HepG2 (cell line): ENCODE results near the gene CCDC154. TPM values are rescaled to one million over a fixed set of nuclear protein-coding genes. Genes with fewer than 3 reads are reported as not detected.

Source experiments
- ADNP ChIP-seq: sonication (generic); formaldehyde crosslinking; IDR thresholded peaks from 2 replicates; pipeline ENCODE4 v1.4.0; 2020; ENCODE audit warnings: missing genetic modification reagents
- AGO1 ChIP-seq: fragments of 200-400 bp; formaldehyde crosslinking; IDR thresholded peaks from 2 replicates; pipeline ENCODE4 v1.6.1; 2017; ENCODE audit warnings: mild to moderate bottlenecking, low read depth, low read length, moderate library complexity; ENCODE audit not compliant: poor library complexity, severe bottlenecking
- CENPT ChIP-seq: sonication (generic); formaldehyde crosslinking; IDR thresholded peaks from 2 replicates; pipeline ENCODE4 v1.8.0; 2022; ENCODE audit warnings: low read depth, mild to moderate bottlenecking, moderate library complexity, missing genetic modification reagents
- EP300 ChIP-seq, 3 experiments: sonication (generic) in 1 of 3; formaldehyde crosslinking in 1 of 3; IDR thresholded peaks; 2 replicates each; pipeline versions ENCODE4 v1.5.1 to v1.6.1; 2011 to 2020; ENCODE audit warnings: low read depth in 2 of 3, low read length in 2 of 3, borderline replicate concordance in 1 of 3, improper control_type of control experiment in 1 of 3, mild to moderate bottlenecking in 1 of 3, missing genetic modification reagents in 1 of 3, moderate library complexity in 1 of 3
- ETV5 ChIP-seq: IDR thresholded peaks from 2 replicates; pipeline ENCODE4 v1.6.1; 2018; ENCODE audit warnings: missing biosample characterization, missing genetic modification reagents, inconsistent platforms, borderline replicate concordance
- POLR2A ChIP-seq, 2 experiments: IDR thresholded peaks; 2 replicates each; pipeline ENCODE4 v1.6.1; 2011; ENCODE audit warnings: low read depth in 2 of 2, low read length in 2 of 2, mild to moderate bottlenecking in 1 of 2, moderate library complexity in 1 of 2; ENCODE audit not compliant: insufficient read depth in 1 of 2
- SAP130 ChIP-seq: IDR thresholded peaks from 2 replicates; pipeline ENCODE4 v1.6.1; 2016; ENCODE audit warnings: low read depth
- SMAD1 ChIP-seq: sonication (generic); formaldehyde crosslinking; IDR thresholded peaks from 2 replicates; pipeline ENCODE4 v1.4.0; 2020; ENCODE audit warnings: missing genetic modification reagents, low read depth, mild to moderate bottlenecking, borderline replicate concordance
- TCF7L2 ChIP-seq: IDR thresholded peaks from 2 replicates; pipeline ENCODE4 v1.6.1; 2011; ENCODE audit warnings: mild to moderate bottlenecking, low read depth, low read length, moderate library complexity
- ZBTB3 ChIP-seq: sonication (generic); formaldehyde crosslinking; IDR thresholded peaks from 2 replicates; pipeline ENCODE4 v1.4.0; 2020; ENCODE audit warnings: low read depth, mild to moderate bottlenecking, moderate library complexity, missing genetic modification reagents, borderline replicate concordance
- ZFP36 ChIP-seq: fragments of 150-350 bp; IDR thresholded peaks from 2 replicates; pipeline ENCODE4 v1.6.1; 2018; ENCODE audit warnings: borderline replicate concordance, low read length, low read depth; ENCODE audit not compliant: partially characterized antibody
- ZMYM2 ChIP-seq: sonication (generic); formaldehyde crosslinking; IDR thresholded peaks from 2 replicates; pipeline ENCODE4 v1.8.0; 2022; ENCODE audit warnings: mild to moderate bottlenecking, missing genetic modification reagents
- ZNF326 ChIP-seq: sonication (generic); formaldehyde crosslinking; IDR thresholded peaks from 2 replicates; pipeline ENCODE4 v1.4.0; 2020; ENCODE audit warnings: missing genetic modification reagents, borderline replicate concordance
- ZNF343 ChIP-seq: sonication (generic); formaldehyde crosslinking; IDR thresholded peaks from 2 replicates; pipeline ENCODE4 v1.4.0; 2020; ENCODE audit warnings: mild to moderate bottlenecking, missing genetic modification reagents
- ZNF605 ChIP-seq: sonication (generic); formaldehyde crosslinking; IDR thresholded peaks from 2 replicates; pipeline ENCODE4 v1.8.0; 2022; ENCODE audit warnings: mild to moderate bottlenecking, missing genetic modification reagents
- ZSCAN9 ChIP-seq: IDR thresholded peaks from 2 replicates; pipeline ENCODE4 v1.6.1; 2016; ENCODE audit warnings: borderline replicate concordance
- polyA plus RNA-seq, 8 experiments: library from polyadenylated mRNA; depleted of rRNA in 3 of 8; stranded (reverse) in 7 of 8; unstranded in 1 of 8; fragments of >200 nt; fragmentation: Illumina TruSeq in 4 of 8; extraction: Trizol in 4 of 8; gene quantifications; 2 replicates each; pipeline versions ENCODE4 v1.2.1 to v1.2.3, GENCODE V29; 2011 to 2016; ENCODE audit warnings: low read depth in 4 of 8, missing spikeins in 1 of 8, mixed read lengths in 1 of 8; ENCODE audit not compliant: insufficient read depth in 1 of 8
- total RNA-seq, 5 experiments: library from RNA; depleted of rRNA; stranded (reverse); fragments of >200 nt; fragmentation: Illumina TruSeq; extraction: Trizol; gene quantifications; 2 replicates each; pipeline ENCODE4 v1.2.3, GENCODE V29; 2016; ENCODE audit warnings: low read depth in 1 of 5
- TF ChIP-seq, protein P1 (sequence below): IDR thresholded peaks from 2 replicates; pipeline ENCODE4 v1.6.1; 2016; ENCODE audit warnings: low read depth, missing genetic modification reagents, missing compliant biosample characterization
- TF ChIP-seq, protein P2 (sequence below): sonication (generic); formaldehyde crosslinking; IDR thresholded peaks from 2 replicates; pipeline ENCODE4 v1.4.0; 2020; ENCODE audit warnings: mild to moderate bottlenecking, missing genetic modification reagents
- TF ChIP-seq, protein P3 (sequence below): sonication (generic); formaldehyde crosslinking; IDR thresholded peaks from 2 replicates; pipeline ENCODE4 v1.8.0; 2022; ENCODE audit warnings: missing genetic modification reagents, low read depth, mild to moderate bottlenecking, borderline replicate concordance
- TF ChIP-seq, protein P4 (sequence below): sonication (generic); formaldehyde crosslinking; IDR thresholded peaks from 2 replicates; pipeline ENCODE4 v1.4.0; 2020; ENCODE audit warnings: missing genetic modification reagents

Gene CCDC154
- total and polyA plus RNA-seq, 2 of the 13 experiments (the other 11 are each of a cell fraction or from before 2014, with no cell fraction given) = 0.92 to 1.5 TPM

DNA sequence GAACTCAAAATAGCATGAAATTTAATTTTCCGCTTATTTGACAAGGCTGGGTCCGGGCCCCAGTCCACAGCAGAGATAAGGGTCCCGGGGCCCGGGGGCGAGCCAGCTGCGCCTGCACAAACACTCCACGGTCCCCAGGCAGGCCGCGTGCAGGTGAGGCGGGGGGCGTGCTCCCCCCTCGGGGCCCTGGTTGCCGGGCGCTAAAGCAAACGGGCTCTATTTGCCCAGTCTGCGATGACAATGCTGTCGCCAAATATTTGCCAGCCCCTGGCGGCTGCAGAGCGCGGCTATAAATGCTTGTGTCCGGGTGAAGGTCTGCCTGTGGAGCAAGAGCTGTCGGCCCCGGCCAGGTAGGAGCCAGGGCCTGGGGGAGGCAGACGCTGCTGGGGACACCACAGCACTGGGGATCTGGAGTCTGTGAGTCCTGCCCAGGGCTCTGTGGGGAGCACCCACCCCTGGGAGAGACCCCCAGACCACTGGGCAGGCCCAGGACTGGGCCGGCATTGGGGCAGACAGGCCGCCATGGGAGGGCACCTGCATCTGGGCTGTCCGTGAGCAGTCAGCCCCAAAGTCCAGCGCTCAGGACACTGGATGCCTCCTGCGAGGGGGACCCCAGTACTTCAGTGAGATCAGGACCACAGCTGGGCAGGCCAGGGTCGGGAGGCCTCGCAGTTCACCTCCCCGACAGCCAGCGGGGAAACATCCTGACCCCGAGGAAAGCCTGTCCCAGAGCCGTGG is 13.4 kb downstream of the CCDC154 start, which contains the start of gene PERCC1 (continued):
- TF ChIP-seq, protein P1, sequence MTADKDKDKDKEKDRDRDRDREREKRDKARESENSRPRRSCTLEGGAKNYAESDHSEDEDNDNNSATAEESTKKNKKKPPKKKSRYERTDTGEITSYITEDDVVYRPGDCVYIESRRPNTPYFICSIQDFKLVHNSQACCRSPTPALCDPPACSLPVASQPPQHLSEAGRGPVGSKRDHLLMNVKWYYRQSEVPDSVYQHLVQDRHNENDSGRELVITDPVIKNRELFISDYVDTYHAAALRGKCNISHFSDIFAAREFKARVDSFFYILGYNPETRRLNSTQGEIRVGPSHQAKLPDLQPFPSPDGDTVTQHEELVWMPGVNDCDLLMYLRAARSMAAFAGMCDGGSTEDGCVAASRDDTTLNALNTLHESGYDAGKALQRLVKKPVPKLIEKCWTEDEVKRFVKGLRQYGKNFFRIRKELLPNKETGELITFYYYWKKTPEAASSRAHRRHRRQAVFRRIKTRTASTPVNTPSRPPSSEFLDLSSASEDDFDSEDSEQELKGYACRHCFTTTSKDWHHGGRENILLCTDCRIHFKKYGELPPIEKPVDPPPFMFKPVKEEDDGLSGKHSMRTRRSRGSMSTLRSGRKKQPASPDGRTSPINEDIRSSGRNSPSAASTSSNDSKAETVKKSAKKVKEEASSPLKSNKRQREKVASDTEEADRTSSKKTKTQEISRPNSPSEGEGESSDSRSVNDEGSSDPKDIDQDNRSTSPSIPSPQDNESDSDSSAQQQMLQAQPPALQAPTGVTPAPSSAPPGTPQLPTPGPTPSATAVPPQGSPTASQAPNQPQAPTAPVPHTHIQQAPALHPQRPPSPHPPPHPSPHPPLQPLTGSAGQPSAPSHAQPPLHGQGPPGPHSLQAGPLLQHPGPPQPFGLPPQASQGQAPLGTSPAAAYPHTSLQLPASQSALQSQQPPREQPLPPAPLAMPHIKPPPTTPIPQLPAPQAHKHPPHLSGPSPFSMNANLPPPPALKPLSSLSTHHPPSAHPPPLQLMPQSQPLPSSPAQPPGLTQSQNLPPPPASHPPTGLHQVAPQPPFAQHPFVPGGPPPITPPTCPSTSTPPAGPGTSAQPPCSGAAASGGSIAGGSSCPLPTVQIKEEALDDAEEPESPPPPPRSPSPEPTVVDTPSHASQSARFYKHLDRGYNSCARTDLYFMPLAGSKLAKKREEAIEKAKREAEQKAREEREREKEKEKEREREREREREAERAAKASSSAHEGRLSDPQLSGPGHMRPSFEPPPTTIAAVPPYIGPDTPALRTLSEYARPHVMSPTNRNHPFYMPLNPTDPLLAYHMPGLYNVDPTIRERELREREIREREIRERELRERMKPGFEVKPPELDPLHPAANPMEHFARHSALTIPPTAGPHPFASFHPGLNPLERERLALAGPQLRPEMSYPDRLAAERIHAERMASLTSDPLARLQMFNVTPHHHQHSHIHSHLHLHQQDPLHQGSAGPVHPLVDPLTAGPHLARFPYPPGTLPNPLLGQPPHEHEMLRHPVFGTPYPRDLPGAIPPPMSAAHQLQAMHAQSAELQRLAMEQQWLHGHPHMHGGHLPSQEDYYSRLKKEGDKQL (CRISPR knock-in tag) = peak; percentile 93
- TF ChIP-seq, protein P2, sequence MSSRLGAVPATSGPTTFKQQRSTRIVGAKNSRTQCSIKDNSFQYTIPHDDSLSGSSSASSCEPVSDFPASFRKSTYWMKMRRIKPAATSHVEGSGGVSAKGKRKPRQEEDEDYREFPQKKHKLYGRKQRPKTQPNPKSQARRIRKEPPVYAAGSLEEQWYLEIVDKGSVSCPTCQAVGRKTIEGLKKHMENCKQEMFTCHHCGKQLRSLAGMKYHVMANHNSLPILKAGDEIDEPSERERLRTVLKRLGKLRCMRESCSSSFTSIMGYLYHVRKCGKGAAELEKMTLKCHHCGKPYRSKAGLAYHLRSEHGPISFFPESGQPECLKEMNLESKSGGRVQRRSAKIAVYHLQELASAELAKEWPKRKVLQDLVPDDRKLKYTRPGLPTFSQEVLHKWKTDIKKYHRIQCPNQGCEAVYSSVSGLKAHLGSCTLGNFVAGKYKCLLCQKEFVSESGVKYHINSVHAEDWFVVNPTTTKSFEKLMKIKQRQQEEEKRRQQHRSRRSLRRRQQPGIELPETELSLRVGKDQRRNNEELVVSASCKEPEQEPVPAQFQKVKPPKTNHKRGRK (CRISPR knock-in tag) = no peak
- TF ChIP-seq ZNF343 = no peak
- peak in 1 of 2 experiments; percentile 65; a peak in 1 of 4 replicates for TF ChIP-seq EP300 (IDR thresholded peaks at IDR 0.05; ENCODE audit: low read depth in 2 of 2, low read length in 2 of 2)
- peak; percentile 10; the same call in 1 of the 2 replicates for TF ChIP-seq EP300 (CRISPR knock-in tag; IDR thresholded peaks at IDR 0.05; ENCODE audit: borderline replicate concordance)
- TF ChIP-seq ADNP = no peak
- peak in 1 of 2 experiments; percentile 66; a peak in 2 of 4 replicates for TF ChIP-seq POLR2A (IDR thresholded peaks at IDR 0.05; ENCODE audit: insufficient read depth in 1 of 2, low read depth in 2 of 2, low read length in 2 of 2)
- no peak for TF ChIP-seq SMAD1 (CRISPR knock-in tag)
- TF ChIP-seq ETV5 (CRISPR knock-in tag) = peak; percentile 40; the same call in 1 of the 2 replicates
- TF ChIP-seq, protein P3, sequence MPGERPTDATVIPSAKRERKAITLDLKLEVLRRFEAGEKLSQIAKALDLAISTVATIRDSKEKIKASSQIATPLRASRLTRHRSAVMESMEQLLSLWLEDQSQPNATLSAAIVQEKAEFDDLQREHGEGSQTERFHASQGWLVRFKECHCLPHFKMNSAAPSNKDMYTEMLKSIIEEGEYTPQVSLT (CRISPR knock-in tag) = no peak
- TF ChIP-seq TCF7L2 = no peak
- TF ChIP-seq ZFP36 = no peak
- peak; percentile 70; the same call in 1 of the 2 replicates for TF ChIP-seq SAP130 (CRISPR knock-in tag)
- TF ChIP-seq ZNF605 (CRISPR knock-in tag) = no peak
- no peak for TF ChIP-seq ZNF326 (CRISPR knock-in tag)
- TF ChIP-seq ZSCAN9 (CRISPR knock-in tag) = 0 out of 2 replicates have a peak, but pooled peaks have one; percentile 27
- peak; percentile 34 for TF ChIP-seq AGO1
- no peak for TF ChIP-seq ZBTB3 (CRISPR knock-in tag)
- TF ChIP-seq ZMYM2 (CRISPR knock-in tag) = no peak
- TF ChIP-seq, protein P4, sequence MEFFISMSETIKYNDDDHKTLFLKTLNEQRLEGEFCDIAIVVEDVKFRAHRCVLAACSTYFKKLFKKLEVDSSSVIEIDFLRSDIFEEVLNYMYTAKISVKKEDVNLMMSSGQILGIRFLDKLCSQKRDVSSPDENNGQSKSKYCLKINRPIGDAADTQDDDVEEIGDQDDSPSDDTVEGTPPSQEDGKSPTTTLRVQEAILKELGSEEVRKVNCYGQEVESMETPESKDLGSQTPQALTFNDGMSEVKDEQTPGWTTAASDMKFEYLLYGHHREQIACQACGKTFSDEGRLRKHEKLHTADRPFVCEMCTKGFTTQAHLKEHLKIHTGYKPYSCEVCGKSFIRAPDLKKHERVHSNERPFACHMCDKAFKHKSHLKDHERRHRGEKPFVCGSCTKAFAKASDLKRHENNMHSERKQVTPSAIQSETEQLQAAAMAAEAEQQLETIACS (CRISPR knock-in tag) = no peak
- TF ChIP-seq CENPT (CRISPR knock-in tag) = no peak
